ENCODE results near the gene TARBP1. TPM values are rescaled to one million over a fixed set of nuclear protein-coding genes. Genes with fewer than 3 reads are reported as not detected.

TARBP1 gene
- total RNA-seq, 2 experiments from 2014 or later: 30.0 to 49.8 TPM

GRCh38 chr1:234373064-234373958, 105.7 kb downstream of the TARBP1 start, which contains the start of gene COA6:
Gene COA6 (plus strand): TSS chr1:234373456. CDS start chr1:234373467, 11 bp downstream.
- TF ChIP-seq, protein P1, sequence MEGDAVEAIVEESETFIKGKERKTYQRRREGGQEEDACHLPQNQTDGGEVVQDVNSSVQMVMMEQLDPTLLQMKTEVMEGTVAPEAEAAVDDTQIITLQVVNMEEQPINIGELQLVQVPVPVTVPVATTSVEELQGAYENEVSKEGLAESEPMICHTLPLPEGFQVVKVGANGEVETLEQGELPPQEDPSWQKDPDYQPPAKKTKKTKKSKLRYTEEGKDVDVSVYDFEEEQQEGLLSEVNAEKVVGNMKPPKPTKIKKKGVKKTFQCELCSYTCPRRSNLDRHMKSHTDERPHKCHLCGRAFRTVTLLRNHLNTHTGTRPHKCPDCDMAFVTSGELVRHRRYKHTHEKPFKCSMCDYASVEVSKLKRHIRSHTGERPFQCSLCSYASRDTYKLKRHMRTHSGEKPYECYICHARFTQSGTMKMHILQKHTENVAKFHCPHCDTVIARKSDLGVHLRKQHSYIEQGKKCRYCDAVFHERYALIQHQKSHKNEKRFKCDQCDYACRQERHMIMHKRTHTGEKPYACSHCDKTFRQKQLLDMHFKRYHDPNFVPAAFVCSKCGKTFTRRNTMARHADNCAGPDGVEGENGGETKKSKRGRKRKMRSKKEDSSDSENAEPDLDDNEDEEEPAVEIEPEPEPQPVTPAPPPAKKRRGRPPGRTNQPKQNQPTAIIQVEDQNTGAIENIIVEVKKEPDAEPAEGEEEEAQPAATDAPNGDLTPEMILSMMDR (conservative IDR thresholded peaks at IDR 0.05; ENCODE audit: low read length): peak; percentile 31; the same call in 1 of the 2 replicates
- TF ChIP-seq EZH2phosphoT487 (IDR thresholded peaks at IDR 0.05; ENCODE audit: borderline replicate concordance, low read depth, low read length): no peak
- H2AFZ ChIP-seq (ENCODE audit: low read length): peak within 1 kb of the TSS; percentile 87
- TSS peak; percentile 96 for BruUV-seq (replicated peaks)
- ChIA-PET POLR2A (interaction anchor here (0.5 to 2.6 kb wide), 17 partner anchors 9 to 805 kb away, joined by 3 to 35 read pairs (median 4); no protein-coding TSS in a partner anchor), CTCF (ENCODE audit: unreplicated experiment) (no interaction called here)
- peak within 1 kb of the TSS; percentile 92 for H3K4me3 ChIP-seq (ENCODE audit: low read depth, low read length, poor library complexity, severe bottlenecking)
- H3K9me2 ChIP-seq (ENCODE audit: insufficient read depth, low read length): no peaks in the 10 kb centered on the region
- peaks cover 37% of the 10 kb centered on the region; the same call in 1 of the 2 replicates for H3K79me2 ChIP-seq (ENCODE audit: insufficient read depth, low read depth, low read length)
- peak within 1 kb of the TSS; percentile 95 for H3K27ac ChIP-seq (ENCODE audit: low read depth, low read length, poor library complexity, severe bottlenecking)
- H3K9me3 ChIP-seq (ENCODE audit: low read length): no peaks in the 10 kb centered on the region
- peaks cover 31% of the 10 kb centered on the region for H3K36me3 ChIP-seq (ENCODE audit: insufficient read depth, low read length)
- no peaks in the 10 kb centered on the region for H4K20me1 ChIP-seq (ENCODE audit: insufficient read depth, low read length)
- peaks cover 35% of the 10 kb centered on the region for H3K4me1 ChIP-seq (ENCODE audit: insufficient read depth, low read length, poor library complexity, severe bottlenecking)
- H3K4me2 ChIP-seq (ENCODE audit: low read length): peak within 1 kb of the TSS; percentile 87
- peak; percentile 99 for DNase-seq (ENCODE audit: low spot score)
- intact Hi-C loops (cut with micrococcal nuclease; ENCODE audit: unreplicated experiment): loop anchor here (1.0 to 5.0 kb wide), 4 partner anchors 16 to 239 kb away; partner anchors contain the start of gene IRF2BP2

DNA sequence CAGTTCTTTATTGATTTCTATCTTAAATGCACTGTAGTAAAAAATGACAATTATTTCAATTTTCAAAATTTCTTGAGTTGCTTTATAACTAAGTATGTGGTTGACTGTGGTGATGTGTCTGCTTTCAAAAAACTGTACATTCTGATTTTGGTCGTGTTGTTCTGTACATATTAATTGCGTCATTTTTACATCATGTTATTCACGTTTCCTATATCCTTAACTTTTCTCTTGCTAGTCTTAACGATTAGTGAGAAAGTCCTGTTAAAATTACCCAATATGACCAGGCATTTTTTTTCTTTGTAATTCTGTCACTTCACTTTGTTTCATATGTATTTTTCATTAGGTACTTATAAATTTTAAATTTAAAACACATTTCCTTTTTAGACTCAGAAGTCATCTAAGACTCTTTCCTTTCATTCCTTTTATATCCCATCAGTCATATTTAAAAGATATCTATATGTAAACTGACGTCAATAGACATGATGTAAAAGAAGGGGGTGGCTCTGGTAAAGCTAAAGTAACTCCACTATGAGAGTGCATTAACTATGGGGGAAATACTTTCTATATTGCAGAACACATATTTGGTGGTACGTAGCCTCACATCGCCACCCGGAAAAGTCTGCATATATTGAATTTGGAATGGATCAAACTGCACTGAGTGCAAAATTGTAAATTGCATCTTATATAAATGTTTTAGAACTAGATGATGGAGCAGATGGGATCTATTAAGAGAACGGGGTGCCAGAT, 106.8 kb downstream of the TARBP1 start:
- CTCF ChIA-PET (ENCODE audit: unreplicated experiment): no interaction called here
- Histone ChIP-seq H3K36me3 (ENCODE audit: insufficient read depth, low read length) (peaks cover 20% of the 10 kb centered on the region), H3K79me2 (ENCODE audit: insufficient read depth, low read depth, low read length) (peaks cover 37% of the 10 kb centered on the region; the same call in 1 of the 2 replicates), H3K4me1 (ENCODE audit: insufficient read depth, low read length, poor library complexity, severe bottlenecking) (peaks cover 35% of the 10 kb centered on the region), H4K20me1 (ENCODE audit: insufficient read depth, low read length) (no peaks in the 10 kb centered on the region), H3K4me3 (ENCODE audit: low read depth, low read length, poor library complexity, severe bottlenecking) (peak overlapping the region; percentile 92), H3K4me2 (ENCODE audit: low read length) (peak overlapping the region; percentile 87), H3K9me3 (ENCODE audit: low read length) (no peaks in the 10 kb centered on the region), H2AFZ (ENCODE audit: low read length) (peak overlapping the region; percentile 87; the same call in 1 of the 2 replicates), H3K27ac (ENCODE audit: low read depth, low read length, poor library complexity, severe bottlenecking) (peak overlapping the region; percentile 95), H3K9me2 (ENCODE audit: insufficient read depth, low read length) (no peaks in the 10 kb centered on the region)
- POLR2A ChIA-PET: interaction anchor here (0.7 to 2.6 kb wide), 6 partner anchors 8 to 108 kb away, joined by 3 to 35 read pairs (median 4); no protein-coding TSS in a partner anchor
- BruUV-seq (replicated peaks): no TSS peak
- peak; percentile 19 for DNase-seq (ENCODE audit: low spot score)
- intact Hi-C loops (cut with micrococcal nuclease; ENCODE audit: unreplicated experiment): loop anchor here (5.0 kb wide), 1 partner anchor 240 kb away; the partner anchor contains the start of gene IRF2BP2
- no peak for TF ChIP-seq EZH2phosphoT487 (IDR thresholded peaks at IDR 0.05; ENCODE audit: borderline replicate concordance, low read depth, low read length)
- TF ChIP-seq, protein P1 (conservative IDR thresholded peaks at IDR 0.05; ENCODE audit: low read length): no peak

Measured in OCI-LY7 (cell line).